ENCODE data around the gene PIH1D1.

Gene PIH1D1

GRCh38 chr19:49435670-49436069 lies 15.9 kb downstream of the PIH1D1 start:
- H3K27ac ChIP-seq: no peak overlapping the region
- no peak for TF ChIP-seq CTCF (conservative IDR thresholded peaks at IDR 0.05)

- no peak overlapping the region for H3K27ac ChIP-seq
- no peak for TF ChIP-seq CTCF (conservative IDR thresholded peaks at IDR 0.05)
Observed at GRCh38 chr19:49434907-49435583, 16.6 kb downstream of the PIH1D1 start.

- TF ChIP-seq CTCF (conservative IDR thresholded peaks at IDR 0.05): no peak
- no peak overlapping the region for H3K27ac ChIP-seq
Observed at GRCh38 chr19:49433240-49433901, 18.2 kb downstream of the PIH1D1 start.

GRCh38 chr19:49432141-49433073 lies 19.2 kb downstream of the PIH1D1 start:
- TF ChIP-seq CTCF (conservative IDR thresholded peaks at IDR 0.05): no peak
- no peak overlapping the region for H3K27ac ChIP-seq

GRCh38 chr19:49431330-49431749 lies 20.3 kb downstream of the PIH1D1 start:
- TF ChIP-seq CTCF (conservative IDR thresholded peaks at IDR 0.05): no peak
- no peak overlapping the region for H3K27ac ChIP-seq

- no peak for TF ChIP-seq CTCF (conservative IDR thresholded peaks at IDR 0.05)
- H3K27ac ChIP-seq: no peak overlapping the region
Observed at GRCh38 chr19:49430678-49431329, 20.8 kb downstream of the PIH1D1 start.
